ENCODE measurements around the gene CDKAL1. TPM values are rescaled to one million over a fixed set of nuclear protein-coding genes. Genes with fewer than 3 reads are reported as not detected.

Gene CDKAL1
- total and polyA plus RNA-seq, 4 donors, result 2.0 to 12.9 (median 6.7) TPM

GRCh38 chr6:21033575-21034026, 499.3 kb downstream of the CDKAL1 start:
- Histone ChIP-seq H3K9me3 (ENCODE audit: control insufficient read depth in 4 of 4, low read length in 3 of 4) (no peaks in the 10 kb centered on the region), H3K27me3 (ENCODE audit: control insufficient read depth in 4 of 4, insufficient read depth in 4 of 4, low read length in 3 of 4) (no peaks in the 10 kb centered on the region)

More at GRCh38 chr6:21033575-21034026, 499.3 kb downstream of the CDKAL1 start:
- Histone ChIP-seq H3K4me1 (ENCODE audit: control insufficient read depth in 4 of 4, insufficient read depth in 4 of 4, low read length in 3 of 4) (no peaks in the 10 kb centered on the region), H3K9ac (ENCODE audit: low read depth in 1 of 2, low read length in 2 of 2) (no peak overlapping the region), H3K36me3 (ENCODE audit: control insufficient read depth in 4 of 4, insufficient read depth in 3 of 4, low read depth in 1 of 4, low read length in 3 of 4) (no peaks in the 10 kb centered on the region), H3K4me3 (ENCODE audit: low read depth in 1 of 3, low read length in 3 of 3) (no peak overlapping the region), H3K27ac (ENCODE audit: low read depth in 1 of 2, low read length in 2 of 2) (no peak overlapping the region)
- 83% methylated on average over 4 of the region's 4 CpGs for WGBS
- DNase-seq (ENCODE audit: low spot score), result no peak
- TF ChIP-seq SP1 (IDR thresholded peaks at IDR 0.05), result no peak
- TF ChIP-seq NR2F2 (IDR thresholded peaks at IDR 0.05), result no peak
- TF ChIP-seq REST (IDR thresholded peaks at IDR 0.05), result no peak
- no peak for TF ChIP-seq EGR1 (IDR thresholded peaks at IDR 0.05; ENCODE audit: low read depth in 2 of 2)
- no peak for TF ChIP-seq ZBTB33 (IDR thresholded peaks at IDR 0.05)
- no peak for TF ChIP-seq HNF4G (IDR thresholded peaks at IDR 0.05)
- no peak for TF ChIP-seq CTCF (IDR thresholded peaks at IDR 0.05; ENCODE audit: low read depth, low read length, missing input control)
- TF ChIP-seq ATF3 (IDR thresholded peaks at IDR 0.05), result no peak

Data from liver (tissue), 9 donors.